NCI-H446 (cell line): ENCODE results near the gene MFAP5.

Source experiments
- DNase-seq, 2 experiments: peaks; one replicate each; lab custom pipeline; 2025; lab: John Stamatoyannopoulos, UW

The MFAP5 gene

GRCh38 chr12:8662593-8662992, at the start of gene MFAP5:
MFAP5 (minus strand) TSS chr12:8662826; CDS start chr12:8662104, 722 bp downstream.
- DNase-seq: no peak

- DNase-seq: no peak
Measured at GRCh38 chr12:8709124-8709830, 46.7 kb upstream of the MFAP5 start.

GRCh38 chr12:8702159-8702558, 39.5 kb upstream of the MFAP5 start:
- DNase-seq: no peak

- no peak for DNase-seq
Measured at GRCh38 chr12:8701046-8701660, 38.5 kb upstream of the MFAP5 start.

GRCh38 chr12:8699714-8700113, 37.1 kb upstream of the MFAP5 start:
- no peak for DNase-seq

- DNase-seq: no peak
Measured at GRCh38 chr12:8698879-8699278, 36.3 kb upstream of the MFAP5 start.

- DNase-seq: peak in 1 of 2 experiments; percentile 29
Measured at GRCh38 chr12:8698132-8698851, 35.7 kb upstream of the MFAP5 start.

GRCh38 chr12:8697476-8698131, 35.0 kb upstream of the MFAP5 start, which contains the start of gene RIMKLB:
RIMKLB (plus strand) TSS chr12:8697991; CDS start chr12:8713867, 15,876 bp downstream.
- DNase-seq: peak; percentile 34 to 83

- no peak for DNase-seq
Measured at GRCh38 chr12:8697120-8697475, 34.5 kb upstream of the MFAP5 start.

GRCh38 chr12:8696442-8697090, 33.9 kb upstream of the MFAP5 start:
- no peak for DNase-seq

GRCh38 chr12:8695116-8695515, 32.5 kb upstream of the MFAP5 start:
- DNase-seq: no peak

GRCh38 chr12:8692573-8692972, 29.9 kb upstream of the MFAP5 start:
- DNase-seq: peak in 1 of 2 experiments; percentile 33

GRCh38 chr12:8689681-8690080, 27.1 kb upstream of the MFAP5 start:
- no peak for DNase-seq

GRCh38 chr12:8687846-8688601, 25.4 kb upstream of the MFAP5 start:
- DNase-seq: peak; percentile 61 to 80

- DNase-seq: no peak
Measured at GRCh38 chr12:8685051-8685450, 22.4 kb upstream of the MFAP5 start.

GRCh38 chr12:8681129-8681884, 18.7 kb upstream of the MFAP5 start:
- DNase-seq: no peak

- no peak for DNase-seq
Measured at GRCh38 chr12:8680533-8680932, 17.9 kb upstream of the MFAP5 start.

- no peak for DNase-seq
Measured at GRCh38 chr12:8678661-8679111, 16.1 kb upstream of the MFAP5 start.

- DNase-seq: no peak
Measured at GRCh38 chr12:8677362-8677761, 14.7 kb upstream of the MFAP5 start.

- DNase-seq: no peak
Measured at GRCh38 chr12:8676651-8677050, 14.0 kb upstream of the MFAP5 start.
